Measurements from ENCODE around the gene SMIM8. TPM values are rescaled to one million over a fixed set of nuclear protein-coding genes. Genes with fewer than 3 reads are reported as not detected.

Gene SMIM8
- total and polyA plus RNA-seq, 2 experiments from 2014 or later: 11.4 to 23.5 TPM

DNA sequence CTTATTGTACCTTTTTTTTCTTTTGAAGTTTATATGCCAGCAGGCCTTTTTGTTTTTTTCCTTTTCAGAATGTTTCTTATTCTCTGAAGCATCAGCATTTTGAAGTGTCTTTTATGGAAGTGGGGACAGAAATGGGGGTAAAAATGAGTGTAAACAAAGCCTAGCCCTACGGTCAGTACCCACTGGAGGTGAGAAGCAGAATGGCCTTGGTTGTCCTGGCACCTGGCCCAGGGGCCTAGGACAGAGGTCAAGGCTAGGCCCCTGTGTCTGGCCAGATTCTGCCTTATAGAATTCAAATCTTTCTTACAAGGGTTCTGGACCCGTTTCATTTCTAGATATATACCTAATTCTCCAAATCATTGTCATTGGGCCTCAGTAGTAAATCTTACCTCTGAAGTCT, 18.8 kb downstream of the SMIM8 start:
- peaks cover 2% of the 10 kb centered on the region for H3K4me1 ChIP-seq (ENCODE audit: insufficient read depth)
- Mint-ChIP-seq H3K27me3 (ENCODE audit: insufficient read depth, low read depth, poor library complexity) (no peaks in the 10 kb centered on the region), H3K9me3 (no peaks in the 10 kb centered on the region), H3K36me3 (ENCODE audit: low read depth) (no peaks in the 10 kb centered on the region), H3K4me3 (no peak overlapping the region), H3K4me1 (peaks cover 12% of the 10 kb centered on the region), H3K27ac (no peak overlapping the region)
- no peaks in the 10 kb centered on the region for H3K27me3 ChIP-seq (ENCODE audit: insufficient read depth)
- ATAC-seq (no peak), DNase-seq (ENCODE audit: low spot score) (no peak)
- no peaks in the 10 kb centered on the region for H4K20me1 ChIP-seq (replicated peaks; ENCODE audit: insufficient read depth)
- H3K4me2 ChIP-seq: no peak overlapping the region
- H3K79me2 ChIP-seq (replicated peaks; ENCODE audit: insufficient read depth): no peaks in the 10 kb centered on the region
- no peak for TF ChIP-seq CREB1 (CRISPR knock-in tag; IDR thresholded peaks at IDR 0.05; ENCODE audit: low read depth)
- TF ChIP-seq, protein P1, sequence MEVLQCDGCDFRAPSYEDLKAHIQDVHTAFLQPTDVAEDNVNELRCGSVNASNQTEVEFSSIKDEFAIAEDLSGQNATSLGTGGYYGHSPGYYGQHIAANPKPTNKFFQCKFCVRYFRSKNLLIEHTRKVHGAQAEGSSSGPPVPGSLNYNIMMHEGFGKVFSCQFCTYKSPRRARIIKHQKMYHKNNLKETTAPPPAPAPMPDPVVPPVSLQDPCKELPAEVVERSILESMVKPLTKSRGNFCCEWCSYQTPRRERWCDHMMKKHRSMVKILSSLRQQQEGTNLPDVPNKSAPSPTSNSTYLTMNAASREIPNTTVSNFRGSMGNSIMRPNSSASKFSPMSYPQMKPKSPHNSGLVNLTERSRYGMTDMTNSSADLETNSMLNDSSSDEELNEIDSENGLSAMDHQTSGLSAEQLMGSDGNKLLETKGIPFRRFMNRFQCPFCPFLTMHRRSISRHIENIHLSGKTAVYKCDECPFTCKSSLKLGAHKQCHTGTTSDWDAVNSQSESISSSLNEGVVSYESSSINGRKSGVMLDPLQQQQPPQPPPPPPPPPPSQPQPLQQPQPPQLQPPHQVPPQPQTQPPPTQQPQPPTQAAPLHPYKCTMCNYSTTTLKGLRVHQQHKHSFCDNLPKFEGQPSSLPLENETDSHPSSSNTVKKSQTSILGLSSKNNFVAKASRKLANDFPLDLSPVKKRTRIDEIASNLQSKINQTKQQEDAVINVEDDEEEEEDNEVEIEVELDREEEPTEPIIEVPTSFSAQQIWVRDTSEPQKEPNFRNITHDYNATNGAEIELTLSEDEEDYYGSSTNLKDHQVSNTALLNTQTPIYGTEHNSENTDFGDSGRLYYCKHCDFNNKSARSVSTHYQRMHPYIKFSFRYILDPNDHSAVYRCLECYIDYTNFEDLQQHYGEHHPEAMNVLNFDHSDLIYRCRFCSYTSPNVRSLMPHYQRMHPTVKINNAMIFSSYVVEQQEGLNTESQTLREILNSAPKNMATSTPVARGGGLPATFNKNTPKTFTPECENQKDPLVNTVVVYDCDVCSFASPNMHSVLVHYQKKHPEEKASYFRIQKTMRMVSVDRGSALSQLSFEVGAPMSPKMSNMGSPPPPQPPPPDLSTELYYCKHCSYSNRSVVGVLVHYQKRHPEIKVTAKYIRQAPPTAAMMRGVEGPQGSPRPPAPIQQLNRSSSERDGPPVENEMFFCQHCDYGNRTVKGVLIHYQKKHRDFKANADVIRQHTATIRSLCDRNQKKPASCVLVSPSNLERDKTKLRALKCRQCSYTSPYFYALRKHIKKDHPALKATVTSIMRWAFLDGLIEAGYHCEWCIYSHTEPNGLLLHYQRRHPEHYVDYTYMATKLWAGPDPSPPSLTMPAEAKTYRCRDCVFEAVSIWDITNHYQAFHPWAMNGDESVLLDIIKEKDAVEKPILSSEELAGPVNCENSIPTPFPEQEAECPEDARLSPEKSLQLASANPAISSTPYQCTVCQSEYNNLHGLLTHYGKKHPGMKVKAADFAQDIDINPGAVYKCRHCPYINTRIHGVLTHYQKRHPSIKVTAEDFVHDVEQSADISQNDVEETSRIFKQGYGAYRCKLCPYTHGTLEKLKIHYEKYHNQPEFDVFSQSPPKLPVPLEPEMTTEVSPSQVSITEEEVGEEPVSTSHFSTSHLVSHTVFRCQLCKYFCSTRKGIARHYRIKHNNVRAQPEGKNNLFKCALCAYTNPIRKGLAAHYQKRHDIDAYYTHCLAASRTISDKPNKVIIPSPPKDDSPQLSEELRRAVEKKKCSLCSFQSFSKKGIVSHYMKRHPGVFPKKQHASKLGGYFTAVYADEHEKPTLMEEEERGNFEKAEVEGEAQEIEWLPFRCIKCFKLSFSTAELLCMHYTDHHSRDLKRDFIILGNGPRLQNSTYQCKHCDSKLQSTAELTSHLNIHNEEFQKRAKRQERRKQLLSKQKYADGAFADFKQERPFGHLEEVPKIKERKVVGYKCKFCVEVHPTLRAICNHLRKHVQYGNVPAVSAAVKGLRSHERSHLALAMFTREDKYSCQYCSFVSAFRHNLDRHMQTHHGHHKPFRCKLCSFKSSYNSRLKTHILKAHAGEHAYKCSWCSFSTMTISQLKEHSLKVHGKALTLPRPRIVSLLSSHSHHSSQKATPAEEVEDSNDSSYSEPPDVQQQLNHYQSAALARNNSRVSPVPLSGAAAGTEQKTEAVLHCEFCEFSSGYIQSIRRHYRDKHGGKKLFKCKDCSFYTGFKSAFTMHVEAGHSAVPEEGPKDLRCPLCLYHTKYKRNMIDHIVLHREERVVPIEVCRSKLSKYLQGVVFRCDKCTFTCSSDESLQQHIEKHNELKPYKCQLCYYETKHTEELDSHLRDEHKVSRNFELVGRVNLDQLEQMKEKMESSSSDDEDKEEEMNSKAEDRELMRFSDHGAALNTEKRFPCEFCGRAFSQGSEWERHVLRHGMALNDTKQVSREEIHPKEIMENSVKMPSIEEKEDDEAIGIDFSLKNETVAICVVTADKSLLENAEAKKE (CRISPR knock-in tag; IDR thresholded peaks at IDR 0.05): no peak
- no peak for TF ChIP-seq JUNB (IDR thresholded peaks at IDR 0.05; ENCODE audit: unreplicated experiment)
- TF ChIP-seq EZH2phosphoT487 (IDR thresholded peaks at IDR 0.05; ENCODE audit: unreplicated experiment): no peak
- TF ChIP-seq, protein P2, sequence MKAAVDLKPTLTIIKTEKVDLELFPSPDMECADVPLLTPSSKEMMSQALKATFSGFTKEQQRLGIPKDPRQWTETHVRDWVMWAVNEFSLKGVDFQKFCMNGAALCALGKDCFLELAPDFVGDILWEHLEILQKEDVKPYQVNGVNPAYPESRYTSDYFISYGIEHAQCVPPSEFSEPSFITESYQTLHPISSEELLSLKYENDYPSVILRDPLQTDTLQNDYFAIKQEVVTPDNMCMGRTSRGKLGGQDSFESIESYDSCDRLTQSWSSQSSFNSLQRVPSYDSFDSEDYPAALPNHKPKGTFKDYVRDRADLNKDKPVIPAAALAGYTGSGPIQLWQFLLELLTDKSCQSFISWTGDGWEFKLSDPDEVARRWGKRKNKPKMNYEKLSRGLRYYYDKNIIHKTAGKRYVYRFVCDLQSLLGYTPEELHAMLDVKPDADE (IDR thresholded peaks at IDR 0.05): no peak
- H3K36me3 ChIP-seq (ENCODE audit: insufficient read depth): no peaks in the 10 kb centered on the region
- H2AFZ ChIP-seq: no peak overlapping the region
- H3K27ac ChIP-seq (ENCODE audit: low read depth): no peak overlapping the region
- H3K4me3 ChIP-seq: no peak overlapping the region
- H3K9me2 ChIP-seq (ENCODE audit: insufficient read depth): no peaks in the 10 kb centered on the region
- H3F3A ChIP-seq (replicated peaks; ENCODE audit: low read depth): no peaks in the 10 kb centered on the region

DNA sequence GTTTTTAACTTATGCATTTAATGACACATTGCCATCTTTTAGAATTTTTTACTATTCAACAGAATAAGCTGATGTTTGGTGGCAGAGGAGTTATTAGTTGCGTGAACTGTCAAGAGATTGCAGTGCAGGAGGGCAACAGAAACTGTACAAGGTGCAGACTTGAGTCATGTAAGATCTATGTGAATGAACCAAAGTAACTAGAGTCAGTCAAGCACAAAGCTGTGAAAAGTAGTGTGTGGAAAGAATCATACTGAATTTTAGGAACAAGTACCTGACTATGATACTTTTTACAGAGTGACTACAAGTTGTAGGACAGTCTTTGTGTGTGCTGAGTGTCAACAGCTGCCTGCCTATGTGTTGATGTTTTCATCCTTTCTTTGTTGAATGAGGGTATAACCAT, 19.5 kb downstream of the SMIM8 start:
- Mint-ChIP-seq H3K27ac (no peak overlapping the region), H3K4me1 (peaks cover 8% of the 10 kb centered on the region; the same call in 2 of the 3 replicates), H3K4me3 (no peak overlapping the region), H3K27me3 (ENCODE audit: insufficient read depth, low read depth, poor library complexity) (no peaks in the 10 kb centered on the region), H3K9me3 (no peaks in the 10 kb centered on the region), H3K36me3 (ENCODE audit: low read depth) (no peaks in the 10 kb centered on the region)
- no peaks in the 10 kb centered on the region for H3K4me1 ChIP-seq (ENCODE audit: insufficient read depth)
- no peak overlapping the region for H3K27ac ChIP-seq (ENCODE audit: low read depth)
- H3K36me3 ChIP-seq (ENCODE audit: insufficient read depth): no peaks in the 10 kb centered on the region
- no peaks in the 10 kb centered on the region for H3K79me2 ChIP-seq (replicated peaks; ENCODE audit: insufficient read depth)
- H3K4me3 ChIP-seq: no peak overlapping the region
- no peak overlapping the region for H3K4me2 ChIP-seq
- no peak overlapping the region for H2AFZ ChIP-seq
- H4K20me1 ChIP-seq (replicated peaks; ENCODE audit: insufficient read depth): no peaks in the 10 kb centered on the region
- DNase-seq (ENCODE audit: low spot score) (no peak), ATAC-seq (no peak)
- no peaks in the 10 kb centered on the region for H3F3A ChIP-seq (replicated peaks; ENCODE audit: low read depth)
- H3K9me2 ChIP-seq (ENCODE audit: insufficient read depth): no peaks in the 10 kb centered on the region
- H3K27me3 ChIP-seq (ENCODE audit: insufficient read depth): no peaks in the 10 kb centered on the region
- TF ChIP-seq ZNF331 (CRISPR knock-in tag; IDR thresholded peaks at IDR 0.05; ENCODE audit: low read depth) (no peak), EZH2 (IDR thresholded peaks at IDR 0.05; ENCODE audit: low read depth, unreplicated experiment) (no peak), CREB1 (CRISPR knock-in tag; IDR thresholded peaks at IDR 0.05; ENCODE audit: low read depth) (no peak), EZH2phosphoT487 (IDR thresholded peaks at IDR 0.05; ENCODE audit: unreplicated experiment) (no peak)
- TF ChIP-seq, protein P3, sequence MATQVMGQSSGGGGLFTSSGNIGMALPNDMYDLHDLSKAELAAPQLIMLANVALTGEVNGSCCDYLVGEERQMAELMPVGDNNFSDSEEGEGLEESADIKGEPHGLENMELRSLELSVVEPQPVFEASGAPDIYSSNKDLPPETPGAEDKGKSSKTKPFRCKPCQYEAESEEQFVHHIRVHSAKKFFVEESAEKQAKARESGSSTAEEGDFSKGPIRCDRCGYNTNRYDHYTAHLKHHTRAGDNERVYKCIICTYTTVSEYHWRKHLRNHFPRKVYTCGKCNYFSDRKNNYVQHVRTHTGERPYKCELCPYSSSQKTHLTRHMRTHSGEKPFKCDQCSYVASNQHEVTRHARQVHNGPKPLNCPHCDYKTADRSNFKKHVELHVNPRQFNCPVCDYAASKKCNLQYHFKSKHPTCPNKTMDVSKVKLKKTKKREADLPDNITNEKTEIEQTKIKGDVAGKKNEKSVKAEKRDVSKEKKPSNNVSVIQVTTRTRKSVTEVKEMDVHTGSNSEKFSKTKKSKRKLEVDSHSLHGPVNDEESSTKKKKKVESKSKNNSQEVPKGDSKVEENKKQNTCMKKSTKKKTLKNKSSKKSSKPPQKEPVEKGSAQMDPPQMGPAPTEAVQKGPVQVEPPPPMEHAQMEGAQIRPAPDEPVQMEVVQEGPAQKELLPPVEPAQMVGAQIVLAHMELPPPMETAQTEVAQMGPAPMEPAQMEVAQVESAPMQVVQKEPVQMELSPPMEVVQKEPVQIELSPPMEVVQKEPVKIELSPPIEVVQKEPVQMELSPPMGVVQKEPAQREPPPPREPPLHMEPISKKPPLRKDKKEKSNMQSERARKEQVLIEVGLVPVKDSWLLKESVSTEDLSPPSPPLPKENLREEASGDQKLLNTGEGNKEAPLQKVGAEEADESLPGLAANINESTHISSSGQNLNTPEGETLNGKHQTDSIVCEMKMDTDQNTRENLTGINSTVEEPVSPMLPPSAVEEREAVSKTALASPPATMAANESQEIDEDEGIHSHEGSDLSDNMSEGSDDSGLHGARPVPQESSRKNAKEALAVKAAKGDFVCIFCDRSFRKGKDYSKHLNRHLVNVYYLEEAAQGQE (IDR thresholded peaks at IDR 0.05; ENCODE audit: unreplicated experiment): no peak
- TF ChIP-seq, protein P4, sequence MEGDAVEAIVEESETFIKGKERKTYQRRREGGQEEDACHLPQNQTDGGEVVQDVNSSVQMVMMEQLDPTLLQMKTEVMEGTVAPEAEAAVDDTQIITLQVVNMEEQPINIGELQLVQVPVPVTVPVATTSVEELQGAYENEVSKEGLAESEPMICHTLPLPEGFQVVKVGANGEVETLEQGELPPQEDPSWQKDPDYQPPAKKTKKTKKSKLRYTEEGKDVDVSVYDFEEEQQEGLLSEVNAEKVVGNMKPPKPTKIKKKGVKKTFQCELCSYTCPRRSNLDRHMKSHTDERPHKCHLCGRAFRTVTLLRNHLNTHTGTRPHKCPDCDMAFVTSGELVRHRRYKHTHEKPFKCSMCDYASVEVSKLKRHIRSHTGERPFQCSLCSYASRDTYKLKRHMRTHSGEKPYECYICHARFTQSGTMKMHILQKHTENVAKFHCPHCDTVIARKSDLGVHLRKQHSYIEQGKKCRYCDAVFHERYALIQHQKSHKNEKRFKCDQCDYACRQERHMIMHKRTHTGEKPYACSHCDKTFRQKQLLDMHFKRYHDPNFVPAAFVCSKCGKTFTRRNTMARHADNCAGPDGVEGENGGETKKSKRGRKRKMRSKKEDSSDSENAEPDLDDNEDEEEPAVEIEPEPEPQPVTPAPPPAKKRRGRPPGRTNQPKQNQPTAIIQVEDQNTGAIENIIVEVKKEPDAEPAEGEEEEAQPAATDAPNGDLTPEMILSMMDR (conservative IDR thresholded peaks at IDR 0.05; ENCODE audit: low read depth in 2 of 2): no peak

Measured in GM23338 (cell line).